K562 treated with DMSO at 1 percent for 4 hours (cell line): ENCODE data around the gene STARD10. TPM values are rescaled to one million over a fixed set of nuclear protein-coding genes. Genes with fewer than 3 reads are reported as not detected.

Source experiments
- total RNA-seq: library from RNA; unstranded; fragments of 300-600 nt; gene quantifications from 2 replicates; pipeline ENCODE4 v1.2.3, GENCODE V29; 2022; ENCODE audit not compliant: insufficient read depth

The STARD10 gene
- total RNA-seq, result 110 and 136 TPM in 2 replicates

GRCh38 chr11:72793425-72794367, at the start of gene STARD10:
STARD10 (minus strand) TSS chr11:72794047; CDS start chr11:72781181, 12,866 bp downstream.

GRCh38 chr11:72814286-72815109, 20.7 kb upstream of the STARD10 start, which contains the start of gene ATG16L2:
ATG16L2 (plus strand) TSS chr11:72814411; CDS start chr11:72814446, 35 bp downstream.

GRCh38 chr11:72752088-72752914, 41.5 kb downstream of the STARD10 start, which contains the start of gene ARAP1:
ARAP1 (minus strand) TSS chr11:72752408; CDS start chr11:72727128, 25,280 bp downstream.

Other genes starting within 250 kb of the STARD10 start
- not detected in 2 replicates for gene PDE2A, start 119.6 kb downstream of the STARD10 start, total RNA-seq
- gene ARAP1, start 41.6 kb downstream of the STARD10 start, total RNA-seq, result 70.5 and 71.8 TPM in 2 replicates
- 16.5 and 16.8 TPM in 2 replicates for gene ATG16L2, start 20.4 kb upstream of the STARD10 start, total RNA-seq